ENCODE measurements around the gene RASAL3. TPM values are rescaled to one million over a fixed set of nuclear protein-coding genes. Genes with fewer than 3 reads are reported as not detected.

Gene RASAL3
- total RNA-seq, 1 experiment from 2014 or later = 1.9 TPM

- Histone ChIP-seq H3K18ac (ENCODE audit: insufficient read length, low read depth, low read length) (no peak overlapping the region), H4K5ac (ENCODE audit: insufficient read length, low read depth, low read length) (no peak overlapping the region), H3K4me2 (ENCODE audit: insufficient read depth, insufficient read length, low read length) (no peak overlapping the region), H3K14ac (ENCODE audit: insufficient read depth, low read length) (no peak overlapping the region), H3T11ph (ENCODE audit: low read length) (no peak overlapping the region), H3K23me2 (ENCODE audit: insufficient read length, low read depth, low read length, poor library complexity, severe bottlenecking) (no peaks in the 10 kb centered on the region), H3K4ac (ENCODE audit: low read depth, low read length) (no peak overlapping the region), H3K4me1 (ENCODE audit: insufficient read depth, low read length) (no peaks in the 10 kb centered on the region), H3K79me1 (ENCODE audit: insufficient read depth, low read depth, low read length, poor library complexity, severe bottlenecking) (no peaks in the 10 kb centered on the region), H3K79me2 (ENCODE audit: insufficient read depth, low read length) (no peaks in the 10 kb centered on the region), H4K20me1 (ENCODE audit: control insufficient read depth, insufficient read depth, insufficient read length) (no peaks in the 10 kb centered on the region), H3K9me3 (ENCODE audit: control insufficient read depth, low read depth, low read length) (peaks cover 48% of the 10 kb centered on the region), H3K9ac (ENCODE audit: extremely low read depth, insufficient read length, low read length) (no peak overlapping the region), H4K8ac (replicated peaks; ENCODE audit: insufficient read length, low read depth, low read length) (no peak overlapping the region), H3K27ac (ENCODE audit: insufficient read length, low read depth, low read length) (no peak overlapping the region), H2BK120ac (ENCODE audit: low read depth, low read length, poor library complexity, severe bottlenecking) (no peak overlapping the region), H3K23ac (ENCODE audit: insufficient read length, low read depth, low read length) (no peak overlapping the region), H3K56ac (ENCODE audit: insufficient read length, low read depth, low read length) (no peak overlapping the region), H2AK5ac (ENCODE audit: insufficient read length, low read length) (no peak overlapping the region), H2AFZ (ENCODE audit: low read length) (no peak overlapping the region), H2BK15ac (ENCODE audit: low read depth, low read length) (no peak overlapping the region), H3K27me3 (ENCODE audit: insufficient read depth, low read length) (no peaks in the 10 kb centered on the region), H2BK20ac (ENCODE audit: low read depth, low read length, poor library complexity, severe bottlenecking) (no peak overlapping the region), H4K91ac (ENCODE audit: insufficient read length, low read depth, low read length) (no peak overlapping the region), H2BK12ac (ENCODE audit: insufficient read length, low read depth, low read length) (no peak overlapping the region), H2BK5ac (ENCODE audit: insufficient read length, low read length) (no peak overlapping the region)
- WGBS (ENCODE audit: extremely low coverage, insufficient read length, low lambda C conversion rate) = no CpG with 5 or more reads among the region's 10 CpGs
- TF ChIP-seq CTCF (conservative IDR thresholded peaks at IDR 0.05) = no peak
- Mint-ChIP-seq H3K27ac (no peak overlapping the region), H3K4me3 (no peak overlapping the region), H3K9me3 (peaks cover 40 to 78% of the 10 kb centered on the region in 2 experiments), H3K36me3 (ENCODE audit: insufficient read depth in 1 of 3, low read depth in 3 of 3) (peaks cover 0 to 31% (median 5%) of the 10 kb centered on the region in 3 experiments; a peak in 4 of 7 replicates), H3K27me3 (ENCODE audit: low read depth) (peaks cover 1% of the 10 kb centered on the region), H3K4me1 (no peaks in the 10 kb centered on the region)
- no peak for DNase-seq
These were observed 34.0 kb upstream of the RASAL3 start for GRCh38 chr19:15498156-15498858.
